Mesenchymal stem cell (in vitro differentiated cells and primary cell): ENCODE results near the gene RNF169.

Experiments used
- DNase-seq: peaks from one replicate; pipeline ENCODE4 v3.0.0-alpha.2; 2013
- H2AFZ ChIP-seq: one replicate; pipeline ENCODE4 v1.6.1; 2013; ENCODE audit warnings: low read depth, mild to moderate bottlenecking, control low read depth, inconsistent platforms, low read length, moderate library complexity
- H2AK5ac ChIP-seq: 2 replicates; pipeline ENCODE4 v1.6.1; 2013; ENCODE audit warnings: low read length, moderate library complexity, mild to moderate bottlenecking, inconsistent platforms; ENCODE audit not compliant: severe bottlenecking
- H2BK120ac ChIP-seq: one replicate; pipeline ENCODE4 v1.6.1; 2013; ENCODE audit warnings: low read depth, mild to moderate bottlenecking, inconsistent platforms, low read length, moderate library complexity
- H2BK12ac ChIP-seq, 2 experiments: one replicate each; pipeline ENCODE4 v1.6.1; 2013; ENCODE audit warnings: inconsistent platforms in 2 of 2, low read length in 2 of 2, mild to moderate bottlenecking in 2 of 2, moderate library complexity in 2 of 2, control low read depth in 1 of 2
- H2BK15ac ChIP-seq: one replicate; pipeline ENCODE4 v1.6.1; 2013; ENCODE audit warnings: mild to moderate bottlenecking, low read depth, inconsistent platforms; ENCODE audit not compliant: poor library complexity, severe bottlenecking
- H2BK5ac ChIP-seq: 2 replicates; pipeline ENCODE4 v1.6.1; 2013; ENCODE audit warnings: low read depth, mild to moderate bottlenecking, low read length, control low read depth, inconsistent platforms; ENCODE audit not compliant: poor library complexity, severe bottlenecking
- H3K14ac ChIP-seq, 2 experiments: one replicate each; pipeline ENCODE4 v1.6.1; 2013; ENCODE audit warnings: inconsistent platforms in 2 of 2, low read length in 2 of 2, control low read depth in 1 of 2, mild to moderate bottlenecking in 1 of 2, moderate library complexity in 1 of 2
- H3K18ac ChIP-seq, 2 experiments: one replicate each; pipeline ENCODE4 v1.6.1; 2013; ENCODE audit warnings: inconsistent platforms in 2 of 2, low read length in 2 of 2, control low read depth in 1 of 2, low read depth in 1 of 2, mild to moderate bottlenecking in 1 of 2
- H3K23ac ChIP-seq, 2 experiments: one replicate each; pipeline ENCODE4 v1.6.1; 2013; ENCODE audit warnings: inconsistent platforms in 2 of 2, low read length in 2 of 2, mild to moderate bottlenecking in 2 of 2, moderate library complexity in 2 of 2, control low read depth in 1 of 2
- H3K27ac ChIP-seq: 2 replicates; pipeline ENCODE4 v1.5.1; 2013; ENCODE audit warnings: mild to moderate bottlenecking, moderate library complexity, low read length, control low read depth, inconsistent platforms; ENCODE audit not compliant: poor library complexity, severe bottlenecking
- H3K27me3 ChIP-seq, 2 experiments: 2 replicates each; pipeline versions ENCODE4 v1.6.1 to v1.7.0; 2013; ENCODE audit warnings: low read length in 2 of 2, mild to moderate bottlenecking in 2 of 2, moderate library complexity in 2 of 2, control low read depth in 1 of 2, inconsistent platforms in 1 of 2; ENCODE audit not compliant: control insufficient read depth in 1 of 2, insufficient read depth in 1 of 2
- H3K36me3 ChIP-seq, 2 experiments: 2 replicates each; pipeline versions ENCODE4 v1.6.1 to v1.7.0; 2013; ENCODE audit warnings: low read length in 2 of 2, control low read depth in 1 of 2, inconsistent platforms in 1 of 2, low read depth in 1 of 2, mild to moderate bottlenecking in 1 of 2; ENCODE audit not compliant: insufficient read depth in 2 of 2, control insufficient read depth in 1 of 2
- H3K4ac ChIP-seq, 2 experiments: one replicate each; pipeline ENCODE4 v1.6.1; 2013; ENCODE audit warnings: inconsistent platforms in 2 of 2, low read length in 2 of 2, mild to moderate bottlenecking in 2 of 2, moderate library complexity in 2 of 2, control low read depth in 1 of 2, low read depth in 1 of 2
- H3K4me1 ChIP-seq: 2 replicates; pipeline ENCODE4 v1.6.1; 2013; ENCODE audit warnings: low read depth, low read length, control low read depth; ENCODE audit not compliant: control insufficient read depth, insufficient read depth
- H3K4me2 ChIP-seq: 2 replicates; pipeline ENCODE4 v1.6.1; 2013; ENCODE audit warnings: low read length, mild to moderate bottlenecking, inconsistent platforms; ENCODE audit not compliant: poor library complexity, severe bottlenecking
- H3K4me3 ChIP-seq, 2 experiments: 2 replicates each; pipeline versions ENCODE4 v1.5.1 to v1.7.0; 2013; ENCODE audit warnings: low read length in 2 of 2, mild to moderate bottlenecking in 2 of 2, control low read depth in 1 of 2, low read depth in 1 of 2; ENCODE audit not compliant: insufficient read depth in 1 of 2
- H3K79me1 ChIP-seq: replicated peaks from 2 replicates; pipeline ENCODE4 v1.6.1; 2013; ENCODE audit warnings: mild to moderate bottlenecking, control low read depth, low read length, inconsistent platforms; ENCODE audit not compliant: poor library complexity, severe bottlenecking
- H3K9ac ChIP-seq: 2 replicates; pipeline ENCODE4 v1.7.0; 2013; ENCODE audit warnings: mild to moderate bottlenecking, low read length, moderate library complexity
- H3K9me3 ChIP-seq: 2 replicates; pipeline ENCODE4 v1.7.0; 2013; ENCODE audit warnings: mild to moderate bottlenecking, low read length; ENCODE audit not compliant: control insufficient read depth
- H4K8ac ChIP-seq: one replicate; pipeline ENCODE4 v1.6.1; 2013; ENCODE audit warnings: inconsistent platforms, mild to moderate bottlenecking, low read length, moderate library complexity
- H4K91ac ChIP-seq: one replicate; pipeline ENCODE4 v1.6.1; 2013; ENCODE audit warnings: mild to moderate bottlenecking, low read length, inconsistent platforms
- WGBS: methylation state at CpG from one replicate; pipeline ENCODE4 v1.1.7; 2013; ENCODE audit warnings: mixed read lengths; 5-methylcytosine and 5-hydroxymethylcytosine counted together

RNF169 gene

DNA sequence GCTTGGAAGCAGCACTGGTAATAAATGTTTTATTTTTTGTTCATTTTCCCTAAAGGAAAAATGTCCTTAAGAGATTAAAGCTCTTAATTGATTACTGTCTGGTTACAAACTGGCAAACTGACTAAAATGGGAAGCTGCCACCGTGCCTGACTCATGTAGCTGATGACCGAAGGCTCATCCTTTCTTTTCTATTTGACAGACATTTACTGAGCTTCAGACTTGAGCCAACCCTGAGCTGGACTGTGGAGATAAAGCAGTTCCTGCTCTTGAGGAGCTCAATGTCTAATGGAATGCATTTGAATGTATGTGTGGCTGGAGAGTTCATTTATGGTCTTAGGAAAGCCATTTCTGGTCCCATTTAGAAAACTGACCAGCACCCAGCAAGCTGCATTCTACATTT, 91.3 kb downstream of the RNF169 start:
- Histone ChIP-seq H3K79me1 (peaks cover 14% of the 10 kb centered on the region), H2BK120ac (no peak overlapping the region), H3K18ac (no peak overlapping the region), H3K4me1 (no peaks in the 10 kb centered on the region), H3K27me3 (no peaks in the 10 kb centered on the region), H3K4me3 (no peak overlapping the region), H2BK12ac (no peak overlapping the region), H3K4ac (no peak overlapping the region), H3K4me2 (no peak overlapping the region), H3K27ac (no peak overlapping the region), H2BK15ac (no peak overlapping the region), H2AFZ (no peak overlapping the region), H3K9me3 (no peaks in the 10 kb centered on the region), H3K9ac (no peak overlapping the region), H2BK5ac (no peak overlapping the region), H4K91ac (no peak overlapping the region), H2AK5ac (no peak overlapping the region), H4K8ac (no peak overlapping the region), H3K36me3 (peaks cover 40 to 89% of the 10 kb centered on the region in 2 experiments), H3K14ac (no peak overlapping the region), H3K23ac (no peak overlapping the region)
- WGBS, result 54% methylated on average over 2 of the region's 2 CpGs
- peak; percentile 24 for DNase-seq

DNA sequence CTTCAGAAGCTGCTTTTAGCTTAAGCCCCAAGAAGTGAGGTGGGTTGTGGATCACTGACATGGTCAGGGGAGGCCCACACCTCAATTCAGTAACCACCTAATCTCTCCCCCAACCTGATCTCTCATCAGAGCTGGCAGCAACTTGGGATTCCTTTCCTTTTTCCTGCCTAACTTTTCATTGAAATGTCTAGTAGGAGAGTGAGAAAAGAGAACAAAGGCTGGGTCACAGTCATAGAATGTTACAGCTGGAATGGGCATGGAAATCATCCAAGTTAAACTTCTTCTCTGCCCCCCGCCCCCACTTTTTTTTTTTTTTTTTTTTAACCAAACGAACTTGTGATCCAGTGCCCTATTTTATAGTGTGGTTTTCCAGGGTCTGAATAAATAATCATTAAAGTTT, 91.8 kb downstream of the RNF169 start:
- no peak overlapping the region for H3K14ac ChIP-seq
- no peaks in the 10 kb centered on the region for H3K9me3 ChIP-seq
- no peak overlapping the region for H3K27ac ChIP-seq
- peaks cover 40 to 89% of the 10 kb centered on the region in 2 experiments for H3K36me3 ChIP-seq
- H3K4me3 ChIP-seq, result no peak overlapping the region
- H3K4ac ChIP-seq, result no peak overlapping the region
- no peak overlapping the region for H3K9ac ChIP-seq
- H2AFZ ChIP-seq, result no peak overlapping the region
- no peak overlapping the region for H2BK15ac ChIP-seq
- WGBS, result no CpG with 5 or more reads among the region's 2 CpGs
- no peak for DNase-seq
- no peak overlapping the region for H3K4me2 ChIP-seq
- no peak overlapping the region for H2BK5ac ChIP-seq
- H2BK120ac ChIP-seq, result no peak overlapping the region
- H2AK5ac ChIP-seq, result no peak overlapping the region
- no peak overlapping the region for H4K91ac ChIP-seq
- peaks cover 12% of the 10 kb centered on the region for H3K79me1 ChIP-seq
- no peak overlapping the region for H3K18ac ChIP-seq
- H3K27me3 ChIP-seq, result no peaks in the 10 kb centered on the region
- H3K4me1 ChIP-seq, result no peaks in the 10 kb centered on the region
- no peak overlapping the region for H3K23ac ChIP-seq
- H2BK12ac ChIP-seq, result no peak overlapping the region
- H4K8ac ChIP-seq, result no peak overlapping the region

DNA sequence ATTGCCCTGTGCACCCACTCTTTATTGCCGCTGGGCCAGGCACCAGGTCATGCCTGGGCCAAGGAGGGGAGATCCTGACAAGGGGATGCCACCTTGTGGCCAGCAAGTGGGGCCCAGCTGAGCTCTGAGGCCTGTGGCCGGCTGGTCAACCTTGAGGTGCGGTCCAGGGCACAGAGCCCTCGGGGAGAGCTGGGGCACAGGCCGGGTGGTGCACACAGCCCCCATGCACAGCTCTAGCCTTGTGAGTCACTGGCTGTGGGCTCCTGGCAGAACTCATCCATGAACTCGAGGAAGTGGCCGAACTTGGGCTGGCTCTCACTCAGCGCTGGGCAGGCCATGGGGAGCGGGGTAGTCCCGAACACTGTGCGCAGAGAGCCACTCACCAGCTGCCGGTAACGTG, 94.3 kb downstream of the RNF169 start:
- H2BK12ac ChIP-seq, result no peak overlapping the region
- no peak overlapping the region for H3K4ac ChIP-seq
- H2AK5ac ChIP-seq, result no peak overlapping the region
- H3K27me3 ChIP-seq, result no peaks in the 10 kb centered on the region
- H3K36me3 ChIP-seq, result peaks cover 34 to 76% of the 10 kb centered on the region in 2 experiments
- no peak overlapping the region for H3K4me2 ChIP-seq
- no peak overlapping the region for H3K4me3 ChIP-seq
- no peak overlapping the region for H2AFZ ChIP-seq
- no peaks in the 10 kb centered on the region for H3K4me1 ChIP-seq
- H2BK5ac ChIP-seq, result no peak overlapping the region
- H3K27ac ChIP-seq, result no peak overlapping the region
- no peak overlapping the region for H3K14ac ChIP-seq
- H2BK15ac ChIP-seq, result no peak overlapping the region
- H3K18ac ChIP-seq, result no peak overlapping the region
- H3K79me1 ChIP-seq, result peaks cover 7% of the 10 kb centered on the region
- H3K9me3 ChIP-seq, result no peaks in the 10 kb centered on the region
- 95% methylated on average over 13 of the region's 13 CpGs for WGBS
- no peak overlapping the region for H4K91ac ChIP-seq
- no peak overlapping the region for H3K9ac ChIP-seq
- DNase-seq, result no peak
- no peak overlapping the region for H2BK120ac ChIP-seq
- H4K8ac ChIP-seq, result no peak overlapping the region
- no peak overlapping the region for H3K23ac ChIP-seq

DNA sequence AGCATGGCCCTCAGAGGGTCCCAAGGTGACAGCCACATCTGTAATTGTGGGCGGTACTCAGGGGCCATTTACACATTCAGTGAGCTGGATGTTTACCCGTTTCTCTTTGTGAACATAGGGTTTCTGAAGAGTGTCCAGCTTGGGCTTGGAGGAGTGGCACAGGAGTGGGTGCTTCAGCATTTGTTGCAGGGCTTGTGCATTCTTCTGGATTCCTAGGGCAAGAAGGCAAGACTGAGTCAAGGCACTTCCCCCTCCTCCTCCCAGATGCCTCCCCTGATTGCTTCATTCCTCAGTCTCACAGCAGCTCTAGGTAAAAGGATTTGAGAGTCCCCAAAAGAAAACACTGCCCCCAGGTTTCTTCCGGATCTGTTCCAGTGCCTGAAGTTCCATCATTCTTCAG, 95.4 kb downstream of the RNF169 start:
- Histone ChIP-seq H2BK12ac (no peak overlapping the region), H3K23ac (no peak overlapping the region), H3K18ac (no peak overlapping the region), H3K79me1 (peaks cover 3% of the 10 kb centered on the region), H3K9me3 (no peaks in the 10 kb centered on the region), H3K9ac (no peak overlapping the region), H2BK120ac (no peak overlapping the region), H3K4ac (no peak overlapping the region), H3K36me3 (peaks cover 37 to 69% of the 10 kb centered on the region in 2 experiments), H4K8ac (no peak overlapping the region), H3K27ac (no peak overlapping the region), H2BK5ac (no peak overlapping the region), H3K4me2 (no peak overlapping the region), H3K14ac (no peak overlapping the region), H3K4me1 (no peaks in the 10 kb centered on the region), H3K4me3 (no peak overlapping the region), H4K91ac (no peak overlapping the region), H2BK15ac (no peak overlapping the region), H3K27me3 (no peaks in the 10 kb centered on the region), H2AFZ (no peak overlapping the region), H2AK5ac (no peak overlapping the region)
- no peak for DNase-seq
- WGBS, result 100% methylated on average over 3 of the region's 3 CpGs
